Mammary epithelial cell (primary cell): ENCODE measurements around the gene GAB1.

Experiments used
- EZH2 ChIP-seq: IDR thresholded peaks from 2 replicates; pipeline ENCODE4 v1.6.1; 2012; ENCODE audit warnings: low read length, inconsistent platforms, borderline replicate concordance
- TF ChIP-seq, protein P1 (sequence below), 2 donors: IDR thresholded peaks in 1 of 2; conservative IDR thresholded peaks in 1 of 2; 2 replicates each; pipeline ENCODE4 v1.5.1; 2011 to 2012; ENCODE audit warnings: inconsistent platforms in 2 of 2, low read length in 2 of 2, mild to moderate bottlenecking in 2 of 2, control low read depth in 1 of 2, low read depth in 1 of 2; ENCODE audit not compliant: insufficient read depth in 1 of 2; ENCODE audit errors: extremely low read depth in 1 of 2

DNA sequence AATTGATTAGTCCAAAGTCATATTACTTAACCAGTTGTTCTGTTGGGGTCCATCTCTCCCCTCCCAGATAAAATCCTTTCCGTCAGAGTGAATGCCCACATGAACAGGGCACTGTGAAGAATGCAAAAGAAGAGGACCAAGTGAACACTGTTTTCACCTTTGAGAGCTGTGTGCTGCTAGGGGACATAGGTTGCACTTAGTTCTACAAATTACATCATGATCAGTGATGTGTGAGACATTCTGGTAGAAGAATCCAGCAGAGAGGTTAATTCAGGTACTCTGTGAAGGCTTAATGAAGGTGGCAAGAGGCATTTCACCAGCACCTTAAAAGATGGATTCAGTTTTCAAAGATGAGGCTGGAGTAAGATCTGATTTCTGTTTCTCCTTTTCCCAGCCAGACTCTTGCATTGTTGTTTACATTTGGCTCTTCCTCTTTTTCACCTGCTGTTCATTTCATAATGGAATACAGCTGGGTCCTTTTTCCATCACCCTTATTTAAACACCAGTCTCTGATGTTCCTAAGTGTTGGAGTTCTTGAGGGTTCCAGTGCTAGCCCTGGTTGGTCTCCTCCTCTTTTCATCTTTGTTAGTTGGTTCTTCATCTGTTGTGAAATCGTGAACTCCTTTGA lies 10.9 kb downstream of the GAB1 start:
- TF ChIP-seq, protein P1, sequence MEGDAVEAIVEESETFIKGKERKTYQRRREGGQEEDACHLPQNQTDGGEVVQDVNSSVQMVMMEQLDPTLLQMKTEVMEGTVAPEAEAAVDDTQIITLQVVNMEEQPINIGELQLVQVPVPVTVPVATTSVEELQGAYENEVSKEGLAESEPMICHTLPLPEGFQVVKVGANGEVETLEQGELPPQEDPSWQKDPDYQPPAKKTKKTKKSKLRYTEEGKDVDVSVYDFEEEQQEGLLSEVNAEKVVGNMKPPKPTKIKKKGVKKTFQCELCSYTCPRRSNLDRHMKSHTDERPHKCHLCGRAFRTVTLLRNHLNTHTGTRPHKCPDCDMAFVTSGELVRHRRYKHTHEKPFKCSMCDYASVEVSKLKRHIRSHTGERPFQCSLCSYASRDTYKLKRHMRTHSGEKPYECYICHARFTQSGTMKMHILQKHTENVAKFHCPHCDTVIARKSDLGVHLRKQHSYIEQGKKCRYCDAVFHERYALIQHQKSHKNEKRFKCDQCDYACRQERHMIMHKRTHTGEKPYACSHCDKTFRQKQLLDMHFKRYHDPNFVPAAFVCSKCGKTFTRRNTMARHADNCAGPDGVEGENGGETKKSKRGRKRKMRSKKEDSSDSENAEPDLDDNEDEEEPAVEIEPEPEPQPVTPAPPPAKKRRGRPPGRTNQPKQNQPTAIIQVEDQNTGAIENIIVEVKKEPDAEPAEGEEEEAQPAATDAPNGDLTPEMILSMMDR (conservative IDR thresholded peaks at IDR 0.05 in 1 of 2, IDR thresholded peaks at IDR 0.05 in 1 of 2; ENCODE audit: extremely low read depth in 1 of 2, insufficient read depth in 1 of 2, low read depth in 1 of 2, low read length in 2 of 2) = no peak
- TF ChIP-seq EZH2 = no peak
